Islet of Langerhans (tissue), 1 donor: ENCODE data around the gene GLMP.
"Not testable (repeated sequence)": the region's sequence is repeated elsewhere in the genome, so short reads cannot be mapped to it uniquely, and the experiment has no call there.

ENCODE experiments used
- FAIRE-seq: peaks from one replicate; lab custom pipeline; 2011; peaks lifted over from hg19 to GRCh38; lab: Jason Lieb, UNC

The GLMP gene, protein sequence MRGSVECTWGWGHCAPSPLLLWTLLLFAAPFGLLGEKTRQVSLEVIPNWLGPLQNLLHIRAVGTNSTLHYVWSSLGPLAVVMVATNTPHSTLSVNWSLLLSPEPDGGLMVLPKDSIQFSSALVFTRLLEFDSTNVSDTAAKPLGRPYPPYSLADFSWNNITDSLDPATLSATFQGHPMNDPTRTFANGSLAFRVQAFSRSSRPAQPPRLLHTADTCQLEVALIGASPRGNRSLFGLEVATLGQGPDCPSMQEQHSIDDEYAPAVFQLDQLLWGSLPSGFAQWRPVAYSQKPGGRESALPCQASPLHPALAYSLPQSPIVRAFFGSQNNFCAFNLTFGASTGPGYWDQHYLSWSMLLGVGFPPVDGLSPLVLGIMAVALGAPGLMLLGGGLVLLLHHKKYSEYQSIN

GRCh38 chr1:156295391-156295947 lies at the start of gene GLMP:
TSS of gene GLMP (minus strand) at chr1:156295679. CDS start at chr1:156295645, 34 bp downstream.
- FAIRE-seq, result peak; percentile 97

DNA sequence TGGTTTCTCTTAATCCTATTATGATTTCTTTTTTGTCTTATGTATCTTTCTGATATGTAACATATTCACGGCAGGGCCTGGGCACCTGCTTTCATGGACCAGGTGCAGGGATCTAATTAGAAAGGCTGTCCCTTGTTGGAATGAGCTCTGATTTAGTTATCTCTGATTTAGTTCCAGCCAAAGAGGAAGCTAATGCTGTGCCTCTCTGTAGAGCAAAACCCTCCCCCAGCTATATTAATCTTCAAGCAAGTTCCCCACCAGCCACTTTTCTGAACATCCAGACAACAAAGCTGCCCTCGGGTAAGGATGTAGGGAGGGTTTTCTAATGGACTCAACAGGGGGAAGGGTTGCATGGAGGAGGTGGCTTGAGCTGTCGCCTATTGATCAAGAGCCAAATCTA lies 48.9 kb upstream of the GLMP start:
- FAIRE-seq, result no peak

GRCh38 chr1:156342166-156342955 lies 46.9 kb upstream of the GLMP start:
- no peak for FAIRE-seq

DNA sequence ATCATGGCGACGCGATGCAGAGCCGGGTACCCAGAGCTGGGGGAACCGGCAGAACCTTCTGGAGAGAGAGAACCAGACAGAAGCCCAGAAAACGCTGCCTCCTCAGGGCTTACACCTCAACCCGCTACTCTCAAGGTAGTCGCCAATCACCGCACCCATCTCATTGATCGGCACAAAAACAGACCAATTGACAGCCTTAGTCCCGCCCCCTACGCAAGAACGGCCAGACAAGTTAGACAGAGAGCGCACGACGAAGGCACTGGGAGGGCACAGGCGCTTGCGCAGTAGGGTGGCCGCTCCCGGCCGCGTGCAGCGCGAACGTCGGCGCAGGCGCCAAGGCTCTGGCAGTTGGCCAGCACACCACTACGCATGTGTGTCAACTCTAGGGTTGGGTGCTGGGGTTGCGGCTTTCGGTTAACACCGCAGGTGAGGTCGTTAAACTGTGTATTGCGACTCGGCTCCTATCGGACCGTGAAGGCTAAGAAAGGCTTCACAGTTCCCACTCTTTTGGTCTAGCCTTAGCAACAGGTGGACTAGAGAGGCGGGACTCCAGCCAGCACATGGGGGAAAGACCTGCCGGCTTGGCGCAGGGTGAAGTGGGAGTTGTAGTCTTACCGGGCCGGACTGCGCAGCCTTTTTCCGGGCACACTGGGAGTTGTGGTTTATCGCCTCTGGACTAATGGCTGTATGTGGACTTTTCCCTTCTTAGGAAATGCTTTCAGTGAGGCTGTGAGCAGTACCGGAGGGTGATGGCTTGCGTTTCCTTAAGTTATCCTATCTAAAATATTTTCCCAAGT lies 42.9 kb upstream of the GLMP start, which contains the start of the genes CCT3 and TSACC:
Gene CCT3 (minus strand): TSS at position 113 of the 797 bp plus-strand sequence. CDS start 108 bp downstream, at position 5.
Gene TSACC (plus strand): TSS at position 347 of the 797 bp plus-strand sequence. CDS start 1,232 bp downstream, outside the sequence.
- peak; percentile 89 for FAIRE-seq

DNA sequence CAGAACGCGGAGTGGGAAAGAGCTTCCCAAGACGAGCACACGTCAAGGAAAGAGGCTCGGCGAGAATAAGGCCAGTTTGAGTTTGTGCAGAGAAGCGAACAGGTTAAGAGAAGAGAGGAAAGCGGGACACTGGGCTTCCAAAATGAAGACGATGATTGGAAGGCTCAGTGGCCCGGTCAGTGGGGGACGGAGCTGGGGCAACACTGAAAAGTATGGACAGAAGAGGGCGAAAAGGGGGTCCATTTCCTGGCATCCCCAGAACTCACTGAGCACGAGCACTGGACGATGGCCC lies 42.4 kb upstream of the GLMP start:
- no peak for FAIRE-seq

DNA sequence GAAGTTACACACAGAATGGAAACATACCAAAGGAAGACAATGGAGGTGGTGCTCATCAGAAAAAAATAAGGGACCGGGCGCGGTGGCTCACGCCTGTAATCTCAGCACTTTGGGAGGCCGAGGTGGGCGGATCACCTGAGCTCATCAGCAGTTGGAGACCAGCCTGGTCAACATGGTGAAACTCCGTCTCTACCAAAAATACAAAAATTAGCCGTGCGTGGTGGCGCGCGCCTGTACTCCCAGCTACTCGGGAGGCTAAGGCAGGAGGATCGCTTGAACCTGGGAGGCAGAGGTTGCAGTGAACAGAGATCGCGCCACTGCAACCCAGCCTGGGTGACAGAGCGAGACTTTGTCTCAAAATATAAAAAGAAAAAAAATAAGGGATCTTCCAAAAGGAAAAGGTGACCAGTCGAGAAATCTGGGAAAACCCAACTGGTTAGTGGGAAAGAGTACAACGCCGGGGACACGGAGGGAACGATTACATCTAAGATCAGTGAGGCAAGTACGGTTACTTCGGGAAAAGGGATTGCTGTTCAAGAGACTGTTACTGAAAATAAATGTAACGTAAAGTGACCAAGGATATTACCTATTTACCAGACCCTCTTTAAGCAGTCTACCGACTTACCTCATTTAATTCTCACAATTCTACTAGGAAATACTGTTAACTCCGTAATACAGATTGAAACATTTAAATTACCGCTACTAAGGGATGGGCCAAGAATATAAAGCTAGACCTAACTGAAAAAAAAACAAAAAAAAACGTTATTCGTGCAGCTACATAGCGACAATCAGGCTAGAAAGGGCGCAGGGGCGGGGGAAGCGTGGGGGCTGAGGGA lies 41.8 kb upstream of the GLMP start:
- FAIRE-seq, result no peak

DNA sequence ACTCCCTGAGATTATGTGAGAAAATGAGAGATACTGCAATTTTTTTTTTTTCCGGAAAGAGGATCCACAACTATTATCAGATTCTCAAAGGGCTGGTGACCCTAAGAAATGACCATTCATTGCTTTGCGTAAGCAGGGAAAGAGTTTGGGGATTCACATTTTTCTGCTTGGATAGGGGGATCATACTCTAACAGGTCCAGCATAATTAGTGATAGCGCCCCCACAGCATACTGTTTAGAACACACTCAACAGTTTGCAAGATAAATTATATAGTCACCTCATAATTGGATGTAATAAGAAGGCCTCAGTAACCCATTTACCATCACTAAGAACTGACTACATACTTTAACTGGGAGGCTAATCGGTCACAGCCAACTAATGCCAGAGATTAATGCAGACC lies 40.8 kb upstream of the GLMP start:
- no peak for FAIRE-seq

DNA sequence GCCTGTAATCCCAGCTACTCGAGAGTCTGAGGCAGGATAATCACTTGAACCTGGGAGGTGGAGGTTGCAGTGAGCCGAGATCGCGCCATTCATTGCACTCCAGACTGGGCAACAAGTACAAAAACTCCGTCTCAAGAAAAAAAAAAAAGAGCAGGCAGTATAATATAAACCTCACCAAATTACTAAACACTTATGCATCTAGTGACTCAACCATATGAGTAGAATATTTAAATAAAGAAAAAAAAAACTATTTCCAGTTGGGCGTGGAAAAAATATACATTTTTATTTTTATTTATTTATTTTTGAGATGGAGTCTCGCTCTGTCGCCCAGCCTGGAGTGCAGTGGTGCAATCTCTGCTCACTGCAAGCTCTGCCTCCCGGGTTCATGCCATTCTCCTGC lies 27.7 kb upstream of the GLMP start:
- FAIRE-seq, result not testable (repeated sequence)

- FAIRE-seq, result no peak
Observed at GRCh38 chr1:156320560-156320959, 25.1 kb upstream of the GLMP start.

DNA sequence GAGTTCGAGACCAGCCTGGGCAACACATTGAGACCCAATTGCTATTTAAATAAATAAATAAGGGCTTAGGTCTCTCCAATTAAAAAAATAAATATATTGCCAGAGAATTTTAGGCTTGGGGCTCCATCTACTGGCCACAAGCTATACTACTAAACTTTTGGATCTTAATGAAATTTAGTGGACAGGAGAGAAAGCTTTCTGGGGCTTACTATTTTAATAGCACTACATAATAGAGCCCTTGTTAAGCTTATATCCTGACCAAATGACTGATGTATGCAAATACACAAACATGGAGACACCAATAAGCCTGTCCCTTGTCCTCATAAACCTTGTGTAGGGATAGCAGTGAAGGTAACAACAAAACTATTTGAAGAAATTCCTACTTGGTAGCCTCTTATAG lies 24.2 kb upstream of the GLMP start:
- no peak for FAIRE-seq

- no peak for FAIRE-seq
Observed at GRCh38 chr1:156316909-156317308, 21.4 kb upstream of the GLMP start.

GRCh38 chr1:156310962-156311361 lies 15.5 kb upstream of the GLMP start:
- FAIRE-seq, result no peak

DNA sequence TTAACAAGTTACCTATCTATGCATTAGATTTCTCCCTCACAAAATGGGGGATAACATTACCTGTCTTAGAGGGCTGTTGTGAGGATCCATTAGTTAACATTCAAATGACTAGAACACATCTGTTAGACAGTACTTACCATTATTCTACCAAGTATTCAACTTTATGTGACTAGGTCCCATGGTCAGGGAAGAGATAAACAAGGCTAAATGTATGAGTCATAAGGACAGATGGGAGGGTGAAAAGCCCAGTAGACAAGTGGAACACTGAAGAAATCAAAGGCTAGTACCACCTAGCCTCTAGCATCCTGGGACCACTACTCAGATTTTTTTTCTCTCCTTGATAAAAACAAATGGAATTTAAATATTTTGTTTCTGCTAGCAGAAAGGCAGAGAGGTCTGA lies 12.6 kb upstream of the GLMP start:
- FAIRE-seq, result no peak

GRCh38 chr1:156305215-156305614 lies 9.7 kb upstream of the GLMP start:
- FAIRE-seq, result no peak

DNA sequence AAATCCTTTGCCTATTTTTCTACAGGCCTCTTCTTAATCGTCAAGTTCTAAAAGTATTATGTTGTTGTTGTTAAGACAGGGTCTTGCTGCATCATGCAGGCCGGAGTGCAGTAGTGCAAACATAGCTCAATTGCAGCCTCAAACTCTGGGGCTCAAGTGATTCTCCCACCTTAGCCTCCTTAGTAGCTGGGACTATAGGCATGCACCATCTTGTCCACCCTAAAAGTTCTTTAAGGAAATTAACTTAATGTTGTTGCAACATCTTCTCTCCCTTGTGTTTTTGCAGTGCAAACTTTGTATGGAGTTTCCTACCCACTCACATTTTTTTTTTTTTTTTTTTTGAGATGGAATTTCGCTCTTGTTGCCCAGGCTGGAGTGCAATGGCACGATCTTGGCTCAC lies 7.8 kb upstream of the GLMP start:
- FAIRE-seq, result no peak

- no peak for FAIRE-seq
Observed at GRCh38 chr1:156298852-156299357, 3.4 kb upstream of the GLMP start, which contains the start of gene VHLL. TSS of gene VHLL (minus strand) at chr1:156299307. CDS start at chr1:156299189, 118 bp downstream.

DNA sequence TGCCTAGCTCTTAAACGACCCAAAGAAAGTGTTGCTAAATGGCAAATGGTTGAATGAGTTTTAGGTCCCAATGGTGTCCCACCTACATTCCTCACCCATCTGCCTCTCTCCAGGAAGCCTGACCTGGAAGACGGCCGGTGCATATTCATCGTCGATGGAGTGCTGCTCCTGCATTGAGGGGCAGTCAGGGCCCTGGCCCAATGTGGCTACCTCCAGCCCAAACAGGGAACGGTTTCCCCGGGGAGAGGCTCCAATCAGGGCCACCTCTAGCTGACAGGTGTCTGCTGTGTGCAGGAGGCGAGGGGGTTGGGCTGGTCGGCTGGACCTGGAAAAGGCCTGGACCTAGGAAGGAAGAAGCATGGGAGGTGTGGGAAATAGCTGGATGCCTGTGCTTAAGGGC lies 1.6 kb downstream of the GLMP start:
- no peak for FAIRE-seq

GRCh38 chr1:156293098-156293434 lies 2.4 kb downstream of the GLMP start:
- FAIRE-seq, result no peak

GRCh38 chr1:156291226-156292061 lies 4.0 kb downstream of the GLMP start:
- no peak for FAIRE-seq

DNA sequence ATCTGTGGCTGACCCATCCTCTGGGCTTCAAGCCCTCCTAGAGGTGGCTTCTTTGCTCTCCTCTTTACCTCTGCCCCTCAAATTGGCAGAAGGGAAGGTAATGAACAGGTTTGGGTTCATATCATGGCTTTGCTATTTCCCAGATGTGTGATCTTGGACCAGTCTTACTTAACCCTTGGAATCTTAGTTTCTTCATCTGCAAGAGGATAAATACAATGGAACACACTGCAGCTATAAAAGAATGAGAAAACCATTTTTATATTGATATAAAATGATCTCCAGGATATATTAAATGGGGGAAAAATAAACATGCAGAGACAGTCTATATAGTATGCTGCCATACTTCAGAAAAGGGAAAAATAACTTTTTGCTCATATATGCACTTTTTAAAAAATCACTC lies 5.6 kb downstream of the GLMP start:
- FAIRE-seq, result no peak
